ENCODE results near the gene MYO1D. TPM values are rescaled to one million over a fixed set of nuclear protein-coding genes. Genes with fewer than 3 reads are reported as not detected.

The MYO1D gene
- total and polyA plus RNA-seq, 4 donors, result 22.0 to 75.8 (median 61.4) TPM

DNA sequence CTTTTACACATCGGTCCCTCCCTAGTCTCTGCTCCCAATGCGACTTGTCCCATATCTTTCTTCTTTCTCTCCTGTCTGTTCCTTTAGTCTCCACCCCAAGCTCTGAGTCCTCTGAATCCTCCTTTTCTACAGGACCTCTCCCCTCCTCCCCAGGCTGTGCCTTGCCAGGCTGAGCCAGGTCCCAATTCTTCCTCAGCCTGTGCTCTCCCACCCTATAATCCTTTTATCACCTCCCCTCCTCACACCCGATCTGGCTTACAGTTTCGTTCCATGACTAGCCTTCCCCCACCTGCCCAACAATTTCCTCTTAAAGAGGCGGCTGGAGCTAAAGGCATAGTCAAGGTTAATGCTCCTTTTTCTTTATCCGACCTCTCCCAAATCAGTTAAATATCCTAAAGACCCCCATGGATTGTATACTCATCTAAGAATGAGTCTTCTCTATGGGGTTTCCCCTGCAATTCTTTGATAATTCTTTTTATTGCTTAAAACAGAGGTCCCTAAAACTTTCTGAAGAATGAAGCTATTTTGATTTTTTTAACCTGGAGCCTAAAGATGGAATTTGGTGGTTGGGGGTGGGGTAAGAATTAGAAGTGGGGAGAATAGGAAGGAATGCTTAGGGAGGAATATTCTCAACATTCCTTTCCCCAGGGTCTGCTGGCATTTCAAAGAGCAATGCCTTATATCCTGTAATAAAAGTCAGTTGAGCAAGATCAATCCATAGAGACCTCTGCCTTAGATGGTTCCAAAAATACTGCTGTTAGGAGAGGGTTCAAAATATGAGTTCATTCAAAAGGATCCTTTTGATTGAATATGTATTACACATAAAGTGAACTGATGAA is 102.8 kb downstream of the MYO1D start:
- H3K27me3 ChIP-seq (ENCODE audit: control insufficient read depth in 3 of 3, insufficient read depth in 3 of 3, low read length in 2 of 3), result no peaks in the 10 kb centered on the region
- H3K27ac ChIP-seq (ENCODE audit: low read depth in 1 of 2, low read length in 1 of 2), result no peak overlapping the region
- 87 to 90% methylated on average over 6 of the region's 6 CpGs for WGBS, 2 donors
- H3K9ac ChIP-seq (ENCODE audit: insufficient read depth in 1 of 2, low read length in 2 of 2), result no peak overlapping the region
- H3K4me1 ChIP-seq (ENCODE audit: control insufficient read depth in 5 of 5, insufficient read depth in 5 of 5, low read length in 5 of 5), result no peaks in the 10 kb centered on the region
- no peak for ATAC-seq (ENCODE audit: insufficient read depth, low FRiP score)
- TF ChIP-seq, protein P1, sequence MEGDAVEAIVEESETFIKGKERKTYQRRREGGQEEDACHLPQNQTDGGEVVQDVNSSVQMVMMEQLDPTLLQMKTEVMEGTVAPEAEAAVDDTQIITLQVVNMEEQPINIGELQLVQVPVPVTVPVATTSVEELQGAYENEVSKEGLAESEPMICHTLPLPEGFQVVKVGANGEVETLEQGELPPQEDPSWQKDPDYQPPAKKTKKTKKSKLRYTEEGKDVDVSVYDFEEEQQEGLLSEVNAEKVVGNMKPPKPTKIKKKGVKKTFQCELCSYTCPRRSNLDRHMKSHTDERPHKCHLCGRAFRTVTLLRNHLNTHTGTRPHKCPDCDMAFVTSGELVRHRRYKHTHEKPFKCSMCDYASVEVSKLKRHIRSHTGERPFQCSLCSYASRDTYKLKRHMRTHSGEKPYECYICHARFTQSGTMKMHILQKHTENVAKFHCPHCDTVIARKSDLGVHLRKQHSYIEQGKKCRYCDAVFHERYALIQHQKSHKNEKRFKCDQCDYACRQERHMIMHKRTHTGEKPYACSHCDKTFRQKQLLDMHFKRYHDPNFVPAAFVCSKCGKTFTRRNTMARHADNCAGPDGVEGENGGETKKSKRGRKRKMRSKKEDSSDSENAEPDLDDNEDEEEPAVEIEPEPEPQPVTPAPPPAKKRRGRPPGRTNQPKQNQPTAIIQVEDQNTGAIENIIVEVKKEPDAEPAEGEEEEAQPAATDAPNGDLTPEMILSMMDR (IDR thresholded peaks at IDR 0.05; ENCODE audit: control extremely low read depth, extremely low read depth), result no peak
- peaks cover 0 to 3% (median 0%) of the 10 kb centered on the region in 4 donors for H3K36me3 ChIP-seq (ENCODE audit: control insufficient read depth in 4 of 4, insufficient read depth in 4 of 4, low read length in 4 of 4)
- no peak for DNase-seq
- H3K4me3 ChIP-seq, result no peak overlapping the region
- H3K9me3 ChIP-seq (ENCODE audit: control insufficient read depth in 4 of 4, insufficient read depth in 3 of 4, low read length in 3 of 4), result no peaks in the 10 kb centered on the region

DNA sequence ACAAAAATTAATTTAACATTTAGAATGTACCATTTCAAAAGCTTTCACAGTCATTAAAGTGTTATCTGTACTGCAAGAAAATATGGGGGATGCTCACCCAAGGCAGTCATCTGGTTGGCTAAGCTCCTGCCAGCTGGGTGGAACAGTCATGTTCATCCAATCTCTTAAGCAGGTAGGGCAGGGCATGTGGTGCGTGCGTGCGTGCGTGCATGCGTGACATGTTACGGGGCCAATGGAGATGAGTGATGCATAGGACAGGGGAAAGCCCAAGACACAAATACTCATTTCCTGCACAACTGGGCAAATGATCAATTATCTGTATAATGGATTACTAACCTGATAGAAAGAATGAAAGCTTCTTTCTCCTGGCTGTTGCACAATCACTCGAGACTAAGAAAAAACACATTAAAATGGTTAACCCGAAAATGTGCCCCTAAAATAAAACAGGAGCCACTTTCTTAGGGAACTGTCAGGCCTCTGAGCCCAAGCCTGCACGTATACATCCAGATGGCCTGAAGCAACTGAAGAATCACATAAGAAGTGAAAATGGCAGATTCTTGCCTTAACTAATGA is 104.4 kb downstream of the MYO1D start:
- H3K36me3 ChIP-seq (ENCODE audit: control insufficient read depth in 4 of 4, insufficient read depth in 4 of 4, low read length in 4 of 4), result peaks cover 0 to 5% (median 0%) of the 10 kb centered on the region in 4 donors
- no peaks in the 10 kb centered on the region for H3K4me1 ChIP-seq (ENCODE audit: control insufficient read depth in 5 of 5, insufficient read depth in 5 of 5, low read length in 5 of 5)
- no peaks in the 10 kb centered on the region for H3K27me3 ChIP-seq (ENCODE audit: control insufficient read depth in 3 of 3, insufficient read depth in 3 of 3, low read length in 2 of 3)
- 91 to 94% methylated on average over 9 of the region's 9 CpGs for WGBS, 2 donors
- TF ChIP-seq, protein P1 (IDR thresholded peaks at IDR 0.05; ENCODE audit: control extremely low read depth, extremely low read depth), result no peak
- H3K27ac ChIP-seq (ENCODE audit: low read depth in 1 of 2, low read length in 1 of 2), result no peak overlapping the region
- no peak overlapping the region for H3K9ac ChIP-seq (ENCODE audit: insufficient read depth in 1 of 2, low read length in 2 of 2)
- no peaks in the 10 kb centered on the region for H3K9me3 ChIP-seq (ENCODE audit: control insufficient read depth in 4 of 4, insufficient read depth in 3 of 4, low read length in 3 of 4)
- DNase-seq (no peak), ATAC-seq (ENCODE audit: insufficient read depth, low FRiP score) (no peak)
- H3K4me3 ChIP-seq, result no peak overlapping the region

DNA sequence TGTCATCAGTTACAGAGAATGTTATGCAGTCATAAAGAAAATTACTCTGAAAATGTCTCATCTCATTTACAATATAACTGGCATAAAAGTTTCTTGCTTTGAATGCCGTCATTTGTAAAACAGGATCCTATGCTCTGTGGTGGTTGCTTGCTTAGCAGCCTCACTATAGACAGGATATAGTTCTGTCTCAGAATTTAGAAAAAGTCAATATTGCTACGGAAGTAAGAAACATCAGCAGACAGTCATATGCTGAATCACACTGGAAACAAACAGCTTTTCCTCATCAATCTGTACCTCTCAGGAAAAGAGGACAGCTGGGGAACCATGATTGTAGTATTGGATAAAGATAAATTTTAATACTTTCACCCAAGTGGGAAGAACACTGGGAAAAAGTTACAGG is 105.5 kb downstream of the MYO1D start:
- ATAC-seq (ENCODE audit: insufficient read depth, low FRiP score) (no peak), DNase-seq (peak in 2 of 3 donors; percentile 6 to 17)
- H3K36me3 ChIP-seq (ENCODE audit: control insufficient read depth in 4 of 4, insufficient read depth in 4 of 4, low read length in 4 of 4), result peaks cover 0 to 5% (median 0%) of the 10 kb centered on the region in 4 donors
- H3K4me3 ChIP-seq, result no peak overlapping the region
- no peak overlapping the region for H3K27ac ChIP-seq (ENCODE audit: low read depth in 1 of 2, low read length in 1 of 2)
- no peak overlapping the region for H3K9ac ChIP-seq (ENCODE audit: insufficient read depth in 1 of 2, low read length in 2 of 2)
- WGBS, 2 donors, result 82 to 84% methylated on average over 2 of the region's 2 CpGs
- no peaks in the 10 kb centered on the region for H3K27me3 ChIP-seq (ENCODE audit: control insufficient read depth in 3 of 3, insufficient read depth in 3 of 3, low read length in 2 of 3)
- TF ChIP-seq, protein P1 (IDR thresholded peaks at IDR 0.05; ENCODE audit: control extremely low read depth, extremely low read depth), result no peak
- H3K4me1 ChIP-seq (ENCODE audit: control insufficient read depth in 5 of 5, insufficient read depth in 5 of 5, low read length in 5 of 5), result no peaks in the 10 kb centered on the region
- no peaks in the 10 kb centered on the region for H3K9me3 ChIP-seq (ENCODE audit: control insufficient read depth in 4 of 4, insufficient read depth in 3 of 4, low read length in 3 of 4)
